Stimulated activated CD4-positive, alpha-beta T cell treated with anti-CD3 and anti-CD28 coated beads, Interleukin-4, amount 100 ng/mL, for 4 hours (primary cell): ENCODE data around the gene TMEM176B.
"Not testable (repeated sequence)": the region's sequence is repeated elsewhere in the genome, so short reads cannot be mapped to it uniquely, and the experiment has no call there.

ENCODE experiments used
- DNase-seq, 2 experiments: peaks; one replicate each; pipeline ENCODE4 v3.0.0-alpha.2; 2020

Gene TMEM176B

GRCh38 chr7:150788474-150789269 is 11.5 kb downstream of the TMEM176B start:
- DNase-seq, result no peak

- no peak for DNase-seq
Measured at GRCh38 chr7:150787321-150788281, 12.6 kb downstream of the TMEM176B start.

GRCh38 chr7:150784954-150785353 is 15.2 kb downstream of the TMEM176B start:
- DNase-seq, result no peak

- DNase-seq, result no peak
Measured at GRCh38 chr7:150784120-150784736, 15.9 kb downstream of the TMEM176B start.

GRCh38 chr7:150781961-150782360 is 18.2 kb downstream of the TMEM176B start:
- no peak for DNase-seq

- no peak for DNase-seq
Measured at GRCh38 chr7:150781103-150781502, 19.1 kb downstream of the TMEM176B start.

GRCh38 chr7:150780292-150780691 is 19.9 kb downstream of the TMEM176B start:
- no peak for DNase-seq

GRCh38 chr7:150778738-150779301 is 21.3 kb downstream of the TMEM176B start:
- peak; percentile 52 to 71 for DNase-seq

- no peak for DNase-seq
Measured at GRCh38 chr7:150778014-150778737, 22.0 kb downstream of the TMEM176B start.

GRCh38 chr7:150774131-150774530 is 26.0 kb downstream of the TMEM176B start:
- not testable (repeated sequence) for DNase-seq

GRCh38 chr7:150769768-150770167 is 30.4 kb downstream of the TMEM176B start:
- no peak for DNase-seq

- DNase-seq, result no peak
Measured at GRCh38 chr7:150766334-150766709, 33.8 kb downstream of the TMEM176B start.

GRCh38 chr7:150759479-150759878 is 40.7 kb downstream of the TMEM176B start:
- DNase-seq, result no peak

GRCh38 chr7:150756858-150757257 is 43.3 kb downstream of the TMEM176B start:
- DNase-seq, result no peak

- no peak for DNase-seq
Measured at GRCh38 chr7:150756166-150756565, 44.0 kb downstream of the TMEM176B start.

GRCh38 chr7:150755473-150756099 is 44.6 kb downstream of the TMEM176B start:
- peak; percentile 40 to 79 for DNase-seq

- DNase-seq, result no peak
Measured at GRCh38 chr7:150754951-150755350, 45.2 kb downstream of the TMEM176B start.

- no peak for DNase-seq
Measured at GRCh38 chr7:150753826-150754603, 46.1 kb downstream of the TMEM176B start.

GRCh38 chr7:150753239-150753638 is 46.9 kb downstream of the TMEM176B start:
- DNase-seq, result no peak

- no peak for DNase-seq
Measured at GRCh38 chr7:150751702-150752101, 48.5 kb downstream of the TMEM176B start.

- no peak for DNase-seq
Measured at GRCh38 chr7:150748376-150748775, 51.8 kb downstream of the TMEM176B start.
